Psoas muscle (tissue), 8 donors: ENCODE measurements around the gene COMTD1. TPM values are rescaled to one million over a fixed set of nuclear protein-coding genes. Genes with fewer than 3 reads are reported as not detected.

Source experiments
- ATAC-seq, 4 donors: fragments of 200-7000 bp; cut with Tn5 transposase; one replicate each; pipeline ENCODE4 v1.9.1; 2020; ENCODE audit warnings: moderate library complexity in 3 of 4, mild to moderate bottlenecking in 2 of 4
- DNase-seq, 2 donors: peaks; one replicate each; pipeline ENCODE4 v3.0.0-alpha.2; 2020
- H3K27ac ChIP-seq: fragments of 200-600 bp; one replicate; pipeline ENCODE4 v1.8.0; 2022
- H3K27me3 ChIP-seq, 3 donors: fragments of 200-600 bp in 1 of 3; one replicate each; pipeline versions ENCODE4 v1.6.1 to v1.8.0; 2013 to 2022; ENCODE audit warnings: low read length in 2 of 3, mild to moderate bottlenecking in 2 of 3, moderate library complexity in 1 of 3; ENCODE audit not compliant: insufficient read depth in 3 of 3
- H3K36me3 ChIP-seq, 2 donors: fragments of 200-600 bp in 1 of 2; one replicate each; pipeline versions ENCODE4 v1.6.1 to v1.8.0; 2013 to 2022; ENCODE audit warnings: low read depth in 1 of 2, mild to moderate bottlenecking in 1 of 2, moderate library complexity in 1 of 2; ENCODE audit not compliant: insufficient read depth in 1 of 2
- H3K4me1 ChIP-seq: fragments of 200-600 bp; one replicate; pipeline ENCODE4 v1.8.0; 2022
- H3K4me3 ChIP-seq: fragments of 200-600 bp; one replicate; pipeline ENCODE4 v1.8.0; 2022; ENCODE audit warnings: mild to moderate bottlenecking
- H3K9me3 ChIP-seq: fragments of 200-600 bp; one replicate; pipeline ENCODE4 v1.8.0; 2022
- WGBS, 3 donors: extraction: QIAGEN DNeasy Blood & Tissue Kit; methylation state at CpG; one replicate each; pipeline versions ENCODE4 v1.1.6 to v1.1.7; 2013; 5-methylcytosine and 5-hydroxymethylcytosine counted together
- intact Hi-C, 2 donors: fragments of 100-400 bp; cut with DNase I; formaldehyde crosslinking; loops; one replicate each; pipeline versions ENCODE4 v1.11.0 to v1.14.2; 2022
- polyA plus RNA-seq, 3 donors: library from polyadenylated mRNA; stranded (reverse); fragments of 200-250 nt; gene quantifications; one replicate each; pipeline ENCODE4 v1.2.3, GENCODE V29; 2013
- total RNA-seq, 4 donors: library from RNA; stranded (reverse); fragmentation: NEBNext Ultra II Directional in 2 of 4; extraction: Animal tissue kit (Norgen Biotek cat#: 25700) in 2 of 4; gene quantifications; one replicate each; pipeline versions ENCODE4 v1.2.1 to v1.2.4, GENCODE V29; 2021 to 2023
- TF ChIP-seq, protein P1 (sequence below): fragments of 200-600 bp; IDR thresholded peaks from one replicate; pipeline ENCODE4 v1.8.0; 2022; ENCODE audit warnings: antibody characterized with exemption
- donor health status: healthy with polysubstance abuse.
- donor health status: DM: no; HTN: no; CAD: no; lungs with moderate emphysema.
- donor health status: Bipolar disorder and iron deficiency.
- donor health status: healthy.
- donor health status: DM: yes; HTN: yes; CAD: no.
- donor health status: DM: no; HTN: no; CAD: no.
- donor health status: DM: no; HTN: no; CAD: no.
- donor health status: DM: yes; HTN: yes; CAD: no.

The COMTD1 gene
- total and polyA plus RNA-seq, 7 donors = 5.8 to 54.7 (median 24.0) TPM

GRCh38 chr10:75220274-75220673 is 15.5 kb downstream of the COMTD1 start:
- WGBS, 3 donors = 74 to 78% (median 75%) methylated on average over 3 to 4 of the region's 4 CpGs
- Histone ChIP-seq H3K4me3 (no peak overlapping the region), H3K4me1 (peaks cover 52% of the 10 kb centered on the region), H3K27me3 (no peaks in the 10 kb centered on the region), H3K9me3 (no peaks in the 10 kb centered on the region), H3K27ac (no peak overlapping the region), H3K36me3 (peaks cover 17 to 99% of the 10 kb centered on the region in 2 donors)
- DNase-seq (no peak), ATAC-seq (no peak)
- TF ChIP-seq, protein P1, sequence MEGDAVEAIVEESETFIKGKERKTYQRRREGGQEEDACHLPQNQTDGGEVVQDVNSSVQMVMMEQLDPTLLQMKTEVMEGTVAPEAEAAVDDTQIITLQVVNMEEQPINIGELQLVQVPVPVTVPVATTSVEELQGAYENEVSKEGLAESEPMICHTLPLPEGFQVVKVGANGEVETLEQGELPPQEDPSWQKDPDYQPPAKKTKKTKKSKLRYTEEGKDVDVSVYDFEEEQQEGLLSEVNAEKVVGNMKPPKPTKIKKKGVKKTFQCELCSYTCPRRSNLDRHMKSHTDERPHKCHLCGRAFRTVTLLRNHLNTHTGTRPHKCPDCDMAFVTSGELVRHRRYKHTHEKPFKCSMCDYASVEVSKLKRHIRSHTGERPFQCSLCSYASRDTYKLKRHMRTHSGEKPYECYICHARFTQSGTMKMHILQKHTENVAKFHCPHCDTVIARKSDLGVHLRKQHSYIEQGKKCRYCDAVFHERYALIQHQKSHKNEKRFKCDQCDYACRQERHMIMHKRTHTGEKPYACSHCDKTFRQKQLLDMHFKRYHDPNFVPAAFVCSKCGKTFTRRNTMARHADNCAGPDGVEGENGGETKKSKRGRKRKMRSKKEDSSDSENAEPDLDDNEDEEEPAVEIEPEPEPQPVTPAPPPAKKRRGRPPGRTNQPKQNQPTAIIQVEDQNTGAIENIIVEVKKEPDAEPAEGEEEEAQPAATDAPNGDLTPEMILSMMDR = no peak
- intact Hi-C loops = no loop called here

DNA sequence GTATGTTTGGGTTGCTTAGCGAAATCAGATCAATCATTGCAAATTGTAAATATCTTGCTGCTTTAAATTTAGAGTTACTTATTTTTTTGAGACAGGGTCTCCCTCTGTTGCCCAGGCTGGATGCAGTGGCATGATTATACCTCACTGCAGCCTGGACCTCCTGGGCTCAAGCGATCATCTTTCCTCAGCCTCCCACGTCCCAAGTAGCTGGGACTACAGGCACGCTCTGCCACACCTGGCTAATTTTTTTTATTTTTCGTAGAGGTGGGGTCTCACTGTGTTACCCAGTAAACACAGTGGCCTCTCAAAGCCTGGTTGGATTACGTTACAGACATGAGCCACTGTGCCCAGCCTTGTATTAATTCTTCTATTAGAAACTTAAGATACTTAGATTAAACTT is 23.4 kb downstream of the COMTD1 start:
- Histone ChIP-seq H3K36me3 (peaks cover 9 to 58% of the 10 kb centered on the region in 2 donors), H3K27ac (peak overlapping the region; percentile 100), H3K4me3 (peak overlapping the region; percentile 97), H3K4me1 (peaks cover 66% of the 10 kb centered on the region), H3K27me3 (no peaks in the 10 kb centered on the region), H3K9me3 (no peaks in the 10 kb centered on the region)
- no peak for ATAC-seq
- intact Hi-C loops = loop anchor here in 1 of 2 donors (5.0 kb wide), 1 partner anchor 100 kb away; the partner anchor contains the start of gene SAMD8
- WGBS, 3 donors = 60 to 73% (median 70%) methylated on average over 6 of the region's 6 CpGs
- DNase-seq = no peak
- TF ChIP-seq, protein P1 = no peak

DNA sequence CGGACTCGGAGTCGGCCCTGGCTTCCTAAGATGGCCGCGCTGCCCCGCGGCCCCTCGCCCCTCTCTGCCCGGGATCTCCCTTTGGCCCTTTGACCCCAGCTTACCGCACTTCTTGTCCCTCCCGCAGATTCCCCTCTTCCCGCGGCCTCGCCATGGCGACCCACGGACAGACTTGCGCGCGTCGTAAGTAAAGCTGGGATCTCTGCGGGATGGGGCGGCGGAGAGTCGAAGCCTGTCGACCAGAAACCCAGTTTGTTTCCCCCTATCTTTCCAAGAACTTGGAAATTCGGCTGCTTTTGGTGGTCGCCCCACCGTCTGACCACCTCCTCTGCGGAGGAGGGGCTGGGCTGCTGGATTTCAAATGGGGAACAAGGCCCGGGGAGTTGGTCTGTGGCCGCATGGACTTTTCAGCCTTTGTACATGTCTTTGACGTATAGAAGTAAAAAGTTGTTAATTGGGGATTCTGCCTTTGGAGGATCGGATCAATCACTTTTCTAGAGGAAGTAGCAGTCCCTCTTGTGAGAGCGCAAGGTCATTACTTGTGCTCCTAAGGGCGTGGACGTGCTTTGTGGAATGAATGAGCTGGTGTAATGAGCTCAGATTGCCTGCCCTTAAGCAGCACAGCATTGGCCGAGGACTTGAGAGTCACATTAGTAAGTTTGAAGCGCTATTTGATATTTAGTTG is 24.6 kb downstream of the COMTD1 start:
- Histone ChIP-seq H3K4me1 (peaks cover 62% of the 10 kb centered on the region), H3K9me3 (no peaks in the 10 kb centered on the region), H3K4me3 (peak overlapping the region; percentile 97), H3K36me3 (peaks cover 3 to 46% of the 10 kb centered on the region in 2 donors), H3K27ac (peak overlapping the region; percentile 100), H3K27me3 (no peaks in the 10 kb centered on the region)
- DNase-seq (no peak), ATAC-seq (peak in 3 of 4 donors; percentile 37 to 53 (median 45))
- intact Hi-C loops = loop anchor here (2.0 to 5.0 kb wide), 2 partner anchors 99 to 100 kb away; partner anchors contain the start of gene SAMD8 (in 2 of the 2)
- TF ChIP-seq, protein P1 = no peak
- 0 to 1% (median 0%) methylated on average over 35 to 38 of the region's 38 CpGs for WGBS, 3 donors

DNA sequence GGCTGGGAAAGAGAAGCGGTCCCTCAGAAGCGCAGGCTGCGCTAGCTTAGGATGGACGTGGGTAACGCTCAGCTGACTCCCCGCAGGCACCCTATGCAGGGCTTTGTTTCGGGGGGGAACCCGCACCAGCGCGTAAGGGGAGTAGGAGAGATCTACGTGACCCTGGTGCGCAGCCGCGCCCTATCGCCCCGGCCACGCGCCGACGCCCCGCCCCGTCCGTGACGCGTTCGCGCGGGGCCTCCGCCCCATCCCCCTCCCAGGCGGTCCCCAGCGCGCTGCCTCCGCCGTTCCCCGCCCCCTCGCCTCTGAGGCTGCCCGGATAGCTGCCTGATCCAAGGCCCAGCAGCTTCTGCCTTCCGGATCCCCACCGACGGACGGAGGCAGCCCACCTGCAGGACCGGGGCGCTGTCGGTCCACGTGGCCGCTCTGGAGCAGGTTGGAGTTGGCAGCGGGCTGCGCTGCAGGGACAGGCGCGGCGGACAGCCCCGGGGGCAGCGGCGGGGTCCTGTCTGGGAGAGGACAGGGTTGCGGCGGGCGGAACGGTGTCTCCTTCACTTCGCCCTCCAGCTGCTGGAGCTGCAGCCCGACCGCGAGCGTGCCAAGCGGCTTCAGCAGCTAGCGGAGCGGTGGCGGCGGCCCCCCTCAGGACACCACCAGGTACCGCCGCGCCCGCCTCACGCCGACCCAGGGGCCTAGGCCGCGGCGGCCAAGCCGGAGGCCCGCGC is 25.3 kb downstream of the COMTD1 start, which contains the start of gene VDAC2:
Gene VDAC2 (plus strand): TSS at position 515 of the 725 bp plus-strand sequence. CDS start 363 bp downstream, outside the sequence.
- peaks cover 55% of the 10 kb centered on the region for H3K4me1 ChIP-seq
- H3K27me3 ChIP-seq = no peaks in the 10 kb centered on the region
- peak; percentile 94 to 97 (median 95) for ATAC-seq
- TF ChIP-seq, protein P1 = no peak
- H3K27ac ChIP-seq = peak within 1 kb of the TSS; percentile 100
- 0% methylated on average over 40 to 80 of the region's 80 CpGs for WGBS, 3 donors
- H3K36me3 ChIP-seq = peaks cover 3 to 39% of the 10 kb centered on the region in 2 donors
- intact Hi-C loops = loop anchor here (2.0 to 5.0 kb wide), 2 partner anchors 98 to 100 kb away; partner anchors contain the start of gene SAMD8 (in 2 of the 2)
- H3K9me3 ChIP-seq = no peaks in the 10 kb centered on the region
- peak within 1 kb of the TSS; percentile 97 for H3K4me3 ChIP-seq
- peak; percentile 92 to 97 for DNase-seq
